Progenitor cell of endocrine pancreas (in vitro differentiated cells): ENCODE results near the gene TNK1. TPM values are rescaled to one million over a fixed set of nuclear protein-coding genes. Genes with fewer than 3 reads are reported as not detected.
"Not testable (repeated sequence)": the region's sequence is repeated elsewhere in the genome, so short reads cannot be mapped to it uniquely, and the experiment has no call there.

Source experiments
- DNase-seq: peaks from one replicate; pipeline ENCODE4 v3.0.0; 2021; ENCODE audit warnings: low spot score; ENCODE audit not compliant: unreplicated experiment
- H3K27ac Mint-ChIP-seq: 2 replicates; pipeline ENCODE4 v1.8.0; 2021; ENCODE audit warnings: mild to moderate bottlenecking, moderate library complexity, mixed read lengths
- H3K27me3 Mint-ChIP-seq: 2 replicates; pipeline ENCODE4 v1.8.0; 2021; ENCODE audit warnings: mixed read lengths
- H3K36me3 Mint-ChIP-seq: 2 replicates; pipeline ENCODE4 v1.8.0; 2022; ENCODE audit warnings: mixed read lengths; ENCODE audit not compliant: insufficient read depth
- H3K4me1 Mint-ChIP-seq: 2 replicates; pipeline ENCODE4 v1.8.0; 2021; ENCODE audit warnings: low read depth, mixed read lengths
- H3K4me3 Mint-ChIP-seq: 2 replicates; pipeline ENCODE4 v1.8.0; 2021; ENCODE audit warnings: low read depth, mild to moderate bottlenecking, moderate library complexity, mixed read lengths
- H3K9me3 Mint-ChIP-seq: 2 replicates; pipeline ENCODE4 v1.8.0; 2021; ENCODE audit warnings: low read depth, mixed read lengths
- CTCF ChIP-seq: fragments of 200-600 bp; sonication (generic); IDR thresholded peaks from one replicate; pipeline ENCODE4 v1.5.0; 2021; ENCODE audit warnings: antibody characterized with exemption, mild to moderate bottlenecking; ENCODE audit not compliant: unreplicated experiment
- total RNA-seq: library from RNA; stranded (reverse); gene quantifications from 2 replicates; pipeline ENCODE4 v1.2.1, GENCODE V29; 2021

The TNK1 gene
- total RNA-seq, 1 donor from 2014 or later, result 13.4 TPM

- Mint-ChIP-seq H3K4me1 (no peaks in the 10 kb centered on the region), H3K36me3 (no peaks in the 10 kb centered on the region), H3K27ac (no peak overlapping the region), H3K9me3 (no peaks in the 10 kb centered on the region), H3K27me3 (peaks cover 18% of the 10 kb centered on the region), H3K4me3 (no peak overlapping the region)
- TF ChIP-seq CTCF, result no peak
- DNase-seq, result no peak
Observed at GRCh38 chr17:7367083-7367482, 13.8 kb upstream of the TNK1 start.

- H3K27ac Mint-ChIP-seq, result no peak overlapping the region
- no peak for DNase-seq
Observed at GRCh38 chr17:7367918-7368598, 12.8 kb upstream of the TNK1 start.

GRCh38 chr17:7368599-7368994 lies 12.3 kb upstream of the TNK1 start:
- peaks cover 18% of the 10 kb centered on the region for H3K27me3 Mint-ChIP-seq
- H3K4me1 Mint-ChIP-seq, H3K36me3 Mint-ChIP-seq, H3K27ac Mint-ChIP-seq, H3K9me3 Mint-ChIP-seq, DNase-seq, H3K4me3 Mint-ChIP-seq: not testable (repeated sequence)

More at GRCh38 chr17:7367918-7368598, 12.8 kb upstream of the TNK1 start:
- Mint-ChIP-seq H3K4me1 (no peaks in the 10 kb centered on the region), H3K4me3 (no peak overlapping the region), H3K27me3 (peaks cover 18% of the 10 kb centered on the region), H3K9me3 (no peaks in the 10 kb centered on the region), H3K36me3 (no peaks in the 10 kb centered on the region)
- TF ChIP-seq CTCF, result no peak

GRCh38 chr17:7369825-7370224 lies 11.1 kb upstream of the TNK1 start:
- DNase-seq, result no peak

GRCh38 chr17:7370853-7371252 lies 10.0 kb upstream of the TNK1 start:
- Mint-ChIP-seq H3K27ac (no peak overlapping the region), H3K36me3 (no peaks in the 10 kb centered on the region), H3K4me3 (no peak overlapping the region), H3K9me3 (no peaks in the 10 kb centered on the region), H3K27me3 (peaks cover 15% of the 10 kb centered on the region), H3K4me1 (no peaks in the 10 kb centered on the region)
- TF ChIP-seq CTCF, result no peak
- no peak for DNase-seq

More at GRCh38 chr17:7369825-7370224, 11.1 kb upstream of the TNK1 start:
- H3K27ac Mint-ChIP-seq, result no peak overlapping the region
- no peaks in the 10 kb centered on the region for H3K36me3 Mint-ChIP-seq
- no peak overlapping the region for H3K4me3 Mint-ChIP-seq
- peaks cover 18% of the 10 kb centered on the region for H3K27me3 Mint-ChIP-seq
- H3K9me3 Mint-ChIP-seq, result no peaks in the 10 kb centered on the region
- no peaks in the 10 kb centered on the region for H3K4me1 Mint-ChIP-seq
- no peak for TF ChIP-seq CTCF

- Mint-ChIP-seq H3K9me3 (peaks cover 4% of the 10 kb centered on the region), H3K36me3 (no peaks in the 10 kb centered on the region)
- no peak for TF ChIP-seq CTCF
Observed at GRCh38 chr17:7374353-7374752, 6.5 kb upstream of the TNK1 start.

More at GRCh38 chr17:7374353-7374752, 6.5 kb upstream of the TNK1 start:
- H3K27ac Mint-ChIP-seq, result no peak overlapping the region
- DNase-seq, result no peak
- no peaks in the 10 kb centered on the region for H3K4me1 Mint-ChIP-seq
- no peak overlapping the region for H3K4me3 Mint-ChIP-seq
- peaks cover 13% of the 10 kb centered on the region for H3K27me3 Mint-ChIP-seq
